Islet of Langerhans (tissue), 1 donor: Measurements from ENCODE around the gene TIMD4.

Source experiments
- FAIRE-seq: peaks from one replicate; lab custom pipeline; 2011; peaks lifted over from hg19 to GRCh38; lab: Jason Lieb, UNC

Gene TIMD4

GRCh38 chr5:156920861-156921431 is 42.1 kb downstream of the TIMD4 start:
- no peak for FAIRE-seq

- no peak for FAIRE-seq
Measured at GRCh38 chr5:156920042-156920860, 42.8 kb downstream of the TIMD4 start.

GRCh38 chr5:156918311-156918845 is 44.6 kb downstream of the TIMD4 start:
- FAIRE-seq: no peak

- no peak for FAIRE-seq
Measured at GRCh38 chr5:156914371-156914737, 48.7 kb downstream of the TIMD4 start.

- no peak for FAIRE-seq
Measured at GRCh38 chr5:156913719-156914370, 49.2 kb downstream of the TIMD4 start.

DNA sequence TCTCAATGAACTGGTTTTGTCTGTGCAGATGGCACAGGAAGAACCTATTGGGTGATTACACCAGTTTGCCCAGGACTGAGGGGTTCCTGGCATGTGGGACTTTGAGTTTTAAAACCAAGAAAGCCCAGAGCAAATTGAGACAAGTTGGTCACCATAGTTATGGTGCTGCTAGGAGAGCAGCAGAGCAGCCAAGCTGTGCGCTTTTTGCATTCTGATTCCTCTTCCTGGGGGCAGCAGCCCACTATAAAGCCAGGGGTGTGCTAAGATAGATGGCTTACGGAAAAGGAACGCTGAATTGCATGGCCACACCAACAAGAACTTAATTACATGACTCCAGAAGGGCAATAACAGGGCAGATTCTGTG is 49.7 kb downstream of the TIMD4 start:
- FAIRE-seq: no peak

- no peak for FAIRE-seq
Measured at GRCh38 chr5:156912869-156913268, 50.2 kb downstream of the TIMD4 start.

- no peak for FAIRE-seq
Measured at GRCh38 chr5:156909180-156909579, 53.8 kb downstream of the TIMD4 start.

- no peak for FAIRE-seq
Measured at GRCh38 chr5:156907667-156908066, 55.4 kb downstream of the TIMD4 start.

- no peak for FAIRE-seq
Measured at GRCh38 chr5:156906807-156907206, 56.2 kb downstream of the TIMD4 start.

DNA sequence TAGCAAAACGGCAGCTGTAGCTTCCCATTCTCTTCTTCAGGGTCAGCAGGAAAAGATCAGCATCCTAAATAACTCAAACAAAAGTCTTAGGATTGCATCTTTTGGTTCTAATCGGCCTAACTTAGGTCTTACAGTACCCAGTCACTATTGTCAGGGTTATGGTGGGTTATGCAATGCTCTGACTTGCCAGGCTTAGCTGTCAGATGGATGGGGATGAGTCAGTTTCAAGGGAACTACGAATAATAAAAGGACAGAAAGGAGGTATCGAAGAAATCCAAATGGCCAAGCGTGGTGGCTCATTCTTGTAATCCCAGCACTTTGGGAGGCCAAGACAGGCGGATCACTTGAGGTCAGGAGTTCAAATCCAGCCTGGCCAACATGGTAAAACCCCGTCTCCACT is 66.5 kb downstream of the TIMD4 start:
- no peak for FAIRE-seq

- no peak for FAIRE-seq
Measured at GRCh38 chr5:156893517-156893916, 69.5 kb downstream of the TIMD4 start.

GRCh38 chr5:156892864-156893263 is 70.2 kb downstream of the TIMD4 start:
- no peak for FAIRE-seq

DNA sequence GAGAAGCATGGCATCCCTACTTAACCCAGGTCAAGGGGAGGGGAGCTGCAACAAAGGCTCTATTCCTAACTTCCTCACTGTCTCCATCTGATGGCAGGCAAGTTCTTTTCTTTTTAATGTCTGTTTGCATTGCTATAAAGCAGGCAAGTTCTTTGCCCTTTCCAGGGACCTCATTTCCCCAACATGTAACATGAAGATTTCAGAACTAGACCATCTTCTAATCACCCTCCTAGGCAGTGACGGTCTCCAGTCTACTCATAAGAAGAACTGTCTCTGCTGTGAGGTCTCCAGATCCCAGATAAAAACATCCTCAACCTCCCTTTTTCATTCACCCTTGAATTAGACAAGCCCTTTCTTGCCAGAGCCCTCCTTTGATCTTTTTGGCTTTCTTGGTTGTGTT is 70.8 kb downstream of the TIMD4 start:
- no peak for FAIRE-seq

DNA sequence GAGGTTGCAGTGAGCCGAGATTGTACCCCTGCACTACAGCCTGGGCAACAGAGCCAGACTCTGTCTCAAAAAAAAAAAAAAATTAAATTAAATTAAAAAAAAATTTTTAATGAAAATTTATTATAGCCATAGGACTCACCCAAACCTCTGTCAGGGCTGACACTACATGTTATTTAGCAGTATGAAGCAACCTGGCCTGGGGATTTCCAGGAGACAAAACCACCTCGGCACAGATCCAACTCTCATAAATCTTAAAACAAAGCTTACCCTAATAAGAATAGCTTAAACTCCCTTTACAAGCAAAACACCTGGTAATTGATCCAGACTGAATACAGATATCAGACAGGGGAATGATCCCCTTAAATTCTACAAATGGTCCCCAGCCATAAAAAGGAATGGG is 74.5 kb downstream of the TIMD4 start:
- FAIRE-seq: no peak

- no peak for FAIRE-seq
Measured at GRCh38 chr5:156883316-156883875, 79.6 kb downstream of the TIMD4 start.

GRCh38 chr5:156879665-156880285 is 83.3 kb downstream of the TIMD4 start:
- no peak for FAIRE-seq

DNA sequence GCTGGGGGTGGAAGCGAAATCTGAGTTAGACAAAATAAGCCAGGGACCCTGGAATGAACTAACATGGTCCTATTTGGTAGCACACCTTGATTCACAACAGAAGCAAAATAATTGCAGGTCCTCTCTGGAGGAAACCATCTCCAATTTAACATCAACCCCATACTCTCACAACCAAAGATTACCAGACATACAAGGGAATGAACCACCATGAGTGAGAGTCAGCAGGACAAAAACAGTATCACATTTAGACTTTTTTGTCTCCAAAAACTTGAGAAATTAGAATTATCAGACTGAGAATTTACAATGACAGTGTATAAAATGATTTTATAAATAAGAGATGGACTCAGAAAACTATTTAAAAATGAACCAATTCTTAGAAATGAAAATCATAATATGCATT is 91.8 kb downstream of the TIMD4 start:
- no peak for FAIRE-seq

DNA sequence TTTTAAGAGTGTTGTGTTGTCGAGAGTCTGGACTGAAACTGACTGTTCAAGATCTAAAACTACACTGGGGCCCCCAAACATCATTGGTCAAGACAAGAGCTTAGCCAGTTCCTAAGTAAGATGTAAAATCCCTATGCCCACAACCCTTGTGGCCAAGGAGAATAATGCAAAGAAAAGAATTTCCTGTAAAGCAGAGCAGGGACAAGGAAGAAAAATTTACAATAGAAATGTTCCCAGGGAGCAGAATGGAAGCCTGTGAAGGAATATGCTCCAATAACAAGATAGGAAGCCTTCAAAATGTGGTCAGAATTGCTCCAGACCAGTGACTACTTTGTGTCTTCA is 92.6 kb downstream of the TIMD4 start:
- FAIRE-seq: no peak
